CD4-positive, alpha-beta T cell treated with Interferon alpha-2 for 1 hour (primary cell): Measurements from ENCODE around the gene SYNGR1.
"Not testable (repeated sequence)": the region's sequence is repeated elsewhere in the genome, so short reads cannot be mapped to it uniquely, and the experiment has no call there.

Experiments used
- DNase-seq, 2 donors: peaks; one replicate each; pipeline ENCODE4 v3.0.0-alpha.2; 2020 to 2022

SYNGR1 gene

GRCh38 chr22:39411828-39412365 is 62.1 kb downstream of the SYNGR1 start:
- DNase-seq, result not testable (repeated sequence)

GRCh38 chr22:39413204-39413603 is 63.4 kb downstream of the SYNGR1 start:
- not testable (repeated sequence) for DNase-seq

- no peak for DNase-seq
Observed at GRCh38 chr22:39414377-39414776, 64.6 kb downstream of the SYNGR1 start.

GRCh38 chr22:39414886-39415285 is 65.1 kb downstream of the SYNGR1 start:
- no peak for DNase-seq

- DNase-seq, result no peak
Observed at GRCh38 chr22:39415506-39415905, 65.7 kb downstream of the SYNGR1 start.

- no peak for DNase-seq
Observed at GRCh38 chr22:39416319-39416718, 66.5 kb downstream of the SYNGR1 start.

- no peak for DNase-seq
Observed at GRCh38 chr22:39417641-39418040, 67.8 kb downstream of the SYNGR1 start.

GRCh38 chr22:39418696-39419095 is 68.9 kb downstream of the SYNGR1 start:
- DNase-seq, result no peak

- DNase-seq, result no peak
Observed at GRCh38 chr22:39419096-39419495, 69.3 kb downstream of the SYNGR1 start.

- DNase-seq, result no peak
Observed at GRCh38 chr22:39419911-39420310, 70.1 kb downstream of the SYNGR1 start.

- no peak for DNase-seq
Observed at GRCh38 chr22:39421691-39422090, 71.9 kb downstream of the SYNGR1 start.

GRCh38 chr22:39422101-39422500 is 72.3 kb downstream of the SYNGR1 start:
- DNase-seq, result no peak

- DNase-seq, result no peak
Observed at GRCh38 chr22:39422721-39423120, 72.9 kb downstream of the SYNGR1 start.

GRCh38 chr22:39423976-39424375 is 74.2 kb downstream of the SYNGR1 start:
- DNase-seq, result no peak

GRCh38 chr22:39426380-39427043 is 76.7 kb downstream of the SYNGR1 start:
- DNase-seq, result no peak

GRCh38 chr22:39427751-39428596 is 78.2 kb downstream of the SYNGR1 start:
- DNase-seq, result no peak

- DNase-seq, result no peak
Observed at GRCh38 chr22:39428597-39429071, 78.8 kb downstream of the SYNGR1 start.

GRCh38 chr22:39429186-39429585 is 79.4 kb downstream of the SYNGR1 start:
- no peak for DNase-seq

GRCh38 chr22:39429916-39430575 is 80.3 kb downstream of the SYNGR1 start:
- DNase-seq, result no peak

GRCh38 chr22:39430576-39431150 is 80.9 kb downstream of the SYNGR1 start:
- no peak for DNase-seq

- no peak for DNase-seq
Observed at GRCh38 chr22:39431216-39431801, 81.5 kb downstream of the SYNGR1 start.

GRCh38 chr22:39431821-39432251 is 82.0 kb downstream of the SYNGR1 start:
- DNase-seq, result peak in 1 of 2 donors; percentile 16
